Measurements from ENCODE around the gene MUC4. TPM values are rescaled to one million over a fixed set of nuclear protein-coding genes. Genes with fewer than 3 reads are reported as not detected.

Gene MUC4
- polyA plus RNA-seq, 1 donor from 2014 or later: not detected

- Histone ChIP-seq H3K9ac (ENCODE audit: low read length) (no peak overlapping the region), H3K27ac (ENCODE audit: low read length) (no peak overlapping the region), H3K4me2 (ENCODE audit: low read length) (no peak overlapping the region), H3K36me3 (ENCODE audit: insufficient read depth, low read length) (no peaks in the 10 kb centered on the region), H3K9me2 (ENCODE audit: insufficient read depth, low read length) (no peaks in the 10 kb centered on the region), H3K79me2 (replicated peaks; ENCODE audit: insufficient read depth, low read length) (no peaks in the 10 kb centered on the region), H3K9me3 (ENCODE audit: low read length) (no peaks in the 10 kb centered on the region), H2AFZ (ENCODE audit: low read depth, low read length) (no peak overlapping the region), H3F3A (ENCODE audit: insufficient read depth, low read length, poor library complexity, severe bottlenecking) (no peaks in the 10 kb centered on the region), H3K4me3 (ENCODE audit: low read length) (no peak overlapping the region), H3K27me3 (ENCODE audit: insufficient read depth, low read depth, low read length) (no peaks in the 10 kb centered on the region), H4K20me1 (ENCODE audit: insufficient read depth) (no peaks in the 10 kb centered on the region)
- TF ChIP-seq REST (IDR thresholded peaks at IDR 0.05; ENCODE audit: borderline replicate concordance): no peak
These were observed 9.8 kb upstream of the MUC4 start for GRCh38 chr3:195821403-195822130.

GRCh38 chr3:195820901-195821300 lies 9.2 kb upstream of the MUC4 start:
- TF ChIP-seq MXI1 (conservative IDR thresholded peaks at IDR 0.05; ENCODE audit: poor library complexity, severe bottlenecking) (no peak), TAF1 (IDR thresholded peaks at IDR 0.05; ENCODE audit: low read depth) (no peak), SMC3 (conservative IDR thresholded peaks at IDR 0.05; ENCODE audit: poor library complexity) (no peak), EP300 (conservative IDR thresholded peaks at IDR 0.05; ENCODE audit: poor library complexity, severe bottlenecking) (no peak), EZH2 (IDR thresholded peaks at IDR 0.05; ENCODE audit: borderline replicate concordance, insufficient read depth, low read length, poor library complexity, severe bottlenecking) (no peak)
- no peaks in the 10 kb centered on the region for H3K36me3 ChIP-seq (ENCODE audit: insufficient read depth, low read length)
- no peaks in the 10 kb centered on the region for H3K27me3 ChIP-seq (ENCODE audit: insufficient read depth, low read depth, low read length)
- H3F3A ChIP-seq (ENCODE audit: insufficient read depth, low read length, poor library complexity, severe bottlenecking): no peaks in the 10 kb centered on the region
- no peak overlapping the region for H2AFZ ChIP-seq (ENCODE audit: low read depth, low read length)
- no peak overlapping the region for H3K27ac ChIP-seq (ENCODE audit: low read length)
- no peak overlapping the region for H3K9ac ChIP-seq (ENCODE audit: low read length)
- no peaks in the 10 kb centered on the region for H4K20me1 ChIP-seq (ENCODE audit: insufficient read depth)
- H3K79me2 ChIP-seq (replicated peaks; ENCODE audit: insufficient read depth, low read length): no peaks in the 10 kb centered on the region
- no peak overlapping the region for H3K4me2 ChIP-seq (ENCODE audit: low read length)
- H3K9me3 ChIP-seq (ENCODE audit: low read length): no peaks in the 10 kb centered on the region
- no peak overlapping the region for H3K4me3 ChIP-seq (ENCODE audit: low read length)
- H3K9me2 ChIP-seq (ENCODE audit: insufficient read depth, low read length): no peaks in the 10 kb centered on the region

- no peaks in the 10 kb centered on the region for H3F3A ChIP-seq (ENCODE audit: insufficient read depth, low read length, poor library complexity, severe bottlenecking)
- H3K9me3 ChIP-seq (ENCODE audit: low read length): no peaks in the 10 kb centered on the region
- H3K9ac ChIP-seq (ENCODE audit: low read length): no peak overlapping the region
- H3K79me2 ChIP-seq (replicated peaks; ENCODE audit: insufficient read depth, low read length): no peaks in the 10 kb centered on the region
- TF ChIP-seq TAF1 (IDR thresholded peaks at IDR 0.05; ENCODE audit: low read depth): no peak
- TF ChIP-seq EZH2 (IDR thresholded peaks at IDR 0.05; ENCODE audit: borderline replicate concordance, insufficient read depth, low read length, poor library complexity, severe bottlenecking): no peak
- no peak for TF ChIP-seq SMC3 (conservative IDR thresholded peaks at IDR 0.05; ENCODE audit: poor library complexity)
- no peak for TF ChIP-seq CTCF (IDR thresholded peaks at IDR 0.05; ENCODE audit: poor library complexity, severe bottlenecking)
- no peak for TF ChIP-seq MXI1 (conservative IDR thresholded peaks at IDR 0.05; ENCODE audit: poor library complexity, severe bottlenecking)
- TF ChIP-seq REST (IDR thresholded peaks at IDR 0.05; ENCODE audit: borderline replicate concordance): no peak
- H2AFZ ChIP-seq (ENCODE audit: low read depth, low read length): no peak overlapping the region
- H3K4me3 ChIP-seq (ENCODE audit: low read length): no peak overlapping the region
- H3K9me2 ChIP-seq (ENCODE audit: insufficient read depth, low read length): no peaks in the 10 kb centered on the region
- H3K27me3 ChIP-seq (ENCODE audit: insufficient read depth, low read depth, low read length): no peaks in the 10 kb centered on the region
- H3K27ac ChIP-seq (ENCODE audit: low read length): no peak overlapping the region
- H4K20me1 ChIP-seq (ENCODE audit: insufficient read depth): no peaks in the 10 kb centered on the region
- no peaks in the 10 kb centered on the region for H3K36me3 ChIP-seq (ENCODE audit: insufficient read depth, low read length)
- H3K4me2 ChIP-seq (ENCODE audit: low read length): no peak overlapping the region
These were observed 8.5 kb upstream of the MUC4 start for GRCh38 chr3:195820186-195820585.
